NCI-H526 (cell line): ENCODE data around the gene ZMIZ1.
A peak's percentile ranks its signal among the peaks of the same experiment; 100 is the strongest.

ENCODE experiments used
- DNase-seq, 2 experiments: peaks; one replicate each; lab custom pipeline; 2025; lab: John Stamatoyannopoulos, UW

Gene ZMIZ1

GRCh38 chr10:79358811-79359210 lies 290.0 kb downstream of the ZMIZ1 start:
- DNase-seq, result peak; percentile 83 to 86

- DNase-seq, result no peak
These were observed 291.2 kb downstream of the ZMIZ1 start for GRCh38 chr10:79359816-79360498.

GRCh38 chr10:79360499-79361342 lies 292.0 kb downstream of the ZMIZ1 start:
- no peak for DNase-seq

GRCh38 chr10:79361726-79362397 lies 293.1 kb downstream of the ZMIZ1 start:
- DNase-seq, result no peak
